ENCODE data around the gene MMAA. TPM values are rescaled to one million over a fixed set of nuclear protein-coding genes. Genes with fewer than 3 reads are reported as not detected.
"Not testable (repeated sequence)": the region's sequence is repeated elsewhere in the genome, so short reads cannot be mapped to it uniquely, and the experiment has no call there.

MMAA gene
- polyA plus RNA-seq, 3 donors, result 2.1 to 4.0 (median 2.5) TPM

DNA sequence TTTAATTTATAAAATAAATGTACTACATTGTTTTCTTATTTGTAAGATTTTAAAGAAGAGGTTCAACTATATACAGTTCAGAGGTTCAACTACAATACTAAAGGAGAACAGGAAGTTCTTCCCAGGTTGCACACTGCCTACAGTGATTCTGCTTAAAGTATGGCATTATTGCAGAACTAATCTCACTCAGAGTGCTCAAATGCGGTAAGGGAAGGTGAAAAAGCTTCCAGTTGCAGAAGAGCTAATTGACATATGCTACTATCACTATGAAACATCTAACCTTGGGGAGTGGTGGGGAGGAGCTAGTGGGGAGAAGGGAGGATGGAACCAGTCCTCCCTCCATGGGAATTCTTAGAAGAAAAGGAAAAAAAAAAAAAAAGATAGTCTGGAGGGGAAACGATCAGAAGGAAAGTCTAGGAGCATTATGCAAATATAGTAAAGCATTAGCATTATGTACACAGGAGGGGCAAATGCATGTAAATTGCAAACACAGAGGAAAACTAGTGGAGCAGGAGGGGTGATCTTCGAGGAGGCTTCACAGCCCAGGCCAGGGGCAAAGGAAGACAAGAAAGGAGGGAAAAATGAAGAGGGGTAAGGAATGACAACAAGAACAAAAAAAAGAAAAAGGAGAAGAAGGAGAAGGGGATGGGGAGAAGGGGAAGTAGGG is 32.0 kb upstream of the MMAA start:
- H3K4me1 ChIP-seq (ENCODE audit: control insufficient read depth in 1 of 2, insufficient read depth in 2 of 2, low read length in 2 of 2), result no peaks in the 10 kb centered on the region
- H2AFZ ChIP-seq (ENCODE audit: insufficient read depth, low read depth, low read length, poor library complexity, severe bottlenecking), result no peak overlapping the region
- intact Hi-C loops (cut with micrococcal nuclease), result no loop called here
- H3K9me3 ChIP-seq (replicated peaks in 1 of 2; ENCODE audit: control insufficient read depth in 1 of 2, insufficient read depth in 1 of 2, low read length in 2 of 2), result no peaks in the 10 kb centered on the region
- no peak overlapping the region for H3K4me2 ChIP-seq (replicated peaks; ENCODE audit: extremely low read depth, low read length, poor library complexity, severe bottlenecking)
- H4K20me1 ChIP-seq (ENCODE audit: insufficient read depth, low read length), result no peaks in the 10 kb centered on the region
- Mint-ChIP-seq H3K27ac (no peak overlapping the region), H3K4me1 (peaks cover 3% of the 10 kb centered on the region), H3K27me3 (ENCODE audit: low read depth in 3 of 3) (peaks cover 2 to 6% (median 2%) of the 10 kb centered on the region in 3 donors), H3K36me3 (no peaks in the 10 kb centered on the region), H3K9me3 (peaks cover 0 to 3% (median 0%) of the 10 kb centered on the region in 7 donors), H3K4me3 (no peak overlapping the region)
- no peaks in the 10 kb centered on the region for H3K27me3 ChIP-seq (ENCODE audit: control insufficient read depth in 2 of 2, insufficient read depth in 2 of 2, low read length in 2 of 2)
- no peak for DNase-seq
- no peaks in the 10 kb centered on the region for H3K79me2 ChIP-seq (ENCODE audit: insufficient read depth, low read length)
- H3K4me3 ChIP-seq (replicated peaks in 1 of 3; ENCODE audit: low read depth in 2 of 3, low read length in 3 of 3), result no peak overlapping the region
- H3K9ac ChIP-seq (ENCODE audit: insufficient read depth, low read length, poor library complexity, severe bottlenecking), result no peak overlapping the region
- TF ChIP-seq, protein P1, sequence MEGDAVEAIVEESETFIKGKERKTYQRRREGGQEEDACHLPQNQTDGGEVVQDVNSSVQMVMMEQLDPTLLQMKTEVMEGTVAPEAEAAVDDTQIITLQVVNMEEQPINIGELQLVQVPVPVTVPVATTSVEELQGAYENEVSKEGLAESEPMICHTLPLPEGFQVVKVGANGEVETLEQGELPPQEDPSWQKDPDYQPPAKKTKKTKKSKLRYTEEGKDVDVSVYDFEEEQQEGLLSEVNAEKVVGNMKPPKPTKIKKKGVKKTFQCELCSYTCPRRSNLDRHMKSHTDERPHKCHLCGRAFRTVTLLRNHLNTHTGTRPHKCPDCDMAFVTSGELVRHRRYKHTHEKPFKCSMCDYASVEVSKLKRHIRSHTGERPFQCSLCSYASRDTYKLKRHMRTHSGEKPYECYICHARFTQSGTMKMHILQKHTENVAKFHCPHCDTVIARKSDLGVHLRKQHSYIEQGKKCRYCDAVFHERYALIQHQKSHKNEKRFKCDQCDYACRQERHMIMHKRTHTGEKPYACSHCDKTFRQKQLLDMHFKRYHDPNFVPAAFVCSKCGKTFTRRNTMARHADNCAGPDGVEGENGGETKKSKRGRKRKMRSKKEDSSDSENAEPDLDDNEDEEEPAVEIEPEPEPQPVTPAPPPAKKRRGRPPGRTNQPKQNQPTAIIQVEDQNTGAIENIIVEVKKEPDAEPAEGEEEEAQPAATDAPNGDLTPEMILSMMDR (IDR thresholded peaks at IDR 0.05), result no peak
- no peaks in the 10 kb centered on the region for H3K36me3 ChIP-seq (replicated peaks in 1 of 2; ENCODE audit: control insufficient read depth in 1 of 2, insufficient read depth in 2 of 2, low read length in 2 of 2)
- H3K27ac ChIP-seq (ENCODE audit: low read depth in 1 of 2, low read length in 2 of 2), result no peak overlapping the region
- WGBS (ENCODE audit: insufficient coverage), result 100% methylated on average over 1 of the region's 3 CpGs

DNA sequence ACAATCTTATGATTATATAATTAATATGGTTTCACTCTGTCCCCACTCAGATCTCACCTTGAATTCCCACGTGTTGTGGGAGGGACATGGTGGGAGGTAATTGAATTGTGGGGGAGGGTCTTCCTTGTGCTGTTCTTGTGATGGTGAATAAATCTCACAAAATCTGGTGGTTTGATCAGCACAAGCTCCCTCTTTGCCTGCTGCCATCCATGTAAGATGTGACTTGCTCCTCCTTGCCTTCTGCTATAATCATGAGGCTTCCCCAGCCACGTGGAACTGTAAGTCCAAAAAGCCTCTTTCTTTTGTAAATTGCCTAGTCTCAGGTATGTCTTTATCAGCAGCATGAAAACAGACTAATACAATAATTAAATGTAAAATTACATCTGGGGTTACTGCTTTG is 29.8 kb upstream of the MMAA start:
- H3K27me3 Mint-ChIP-seq (ENCODE audit: low read depth in 3 of 3); H3K27ac Mint-ChIP-seq: not testable (repeated sequence)

More for the DNA sequence above, 29.8 kb upstream of the MMAA start:
- H3K9me3 Mint-ChIP-seq; H3K4me1 ChIP-seq (ENCODE audit: control insufficient read depth in 1 of 2, insufficient read depth in 2 of 2, low read length in 2 of 2); DNase-seq; H3K9me3 ChIP-seq (replicated peaks in 1 of 2; ENCODE audit: control insufficient read depth in 1 of 2, insufficient read depth in 1 of 2, low read length in 2 of 2); H4K20me1 ChIP-seq (ENCODE audit: insufficient read depth, low read length); intact Hi-C loops (cut with micrococcal nuclease); H3K4me1 Mint-ChIP-seq; H3K27me3 ChIP-seq (ENCODE audit: control insufficient read depth in 2 of 2, insufficient read depth in 2 of 2, low read length in 2 of 2); H3K9ac ChIP-seq (ENCODE audit: insufficient read depth, low read length, poor library complexity, severe bottlenecking); H2AFZ ChIP-seq (ENCODE audit: insufficient read depth, low read depth, low read length, poor library complexity, severe bottlenecking); H3K36me3 Mint-ChIP-seq; H3K4me3 Mint-ChIP-seq; H3K4me2 ChIP-seq (replicated peaks; ENCODE audit: extremely low read depth, low read length, poor library complexity, severe bottlenecking); H3K27ac ChIP-seq (ENCODE audit: low read depth in 1 of 2, low read length in 2 of 2); H3K36me3 ChIP-seq (replicated peaks in 1 of 2; ENCODE audit: control insufficient read depth in 1 of 2, insufficient read depth in 2 of 2, low read length in 2 of 2); H3K4me3 ChIP-seq (replicated peaks in 1 of 3; ENCODE audit: low read depth in 2 of 3, low read length in 3 of 3); H3K79me2 ChIP-seq (ENCODE audit: insufficient read depth, low read length): not testable (repeated sequence)
- WGBS (ENCODE audit: insufficient coverage), result no CpG with 5 or more reads among the region's 2 CpGs
